HepG2 (cell line): ENCODE measurements around the gene CORO7. TPM values are rescaled to one million over a fixed set of nuclear protein-coding genes. Genes with fewer than 3 reads are reported as not detected.

ENCODE experiments used
- GATAD1 ChIP-seq: IDR thresholded peaks from 2 replicates; pipeline ENCODE4 v1.6.1; 2016; ENCODE audit warnings: missing genetic modification reagents, missing compliant biosample characterization
- ISX ChIP-seq: sonication (generic); formaldehyde crosslinking; conservative IDR thresholded peaks from 2 replicates; pipeline ENCODE4 v1.5.0; 2020; ENCODE audit warnings: missing genetic modification reagents
- KDM2A ChIP-seq: sonication (generic); formaldehyde crosslinking; IDR thresholded peaks from 2 replicates; pipeline ENCODE4 v1.4.0; 2020; ENCODE audit warnings: low read depth, missing genetic modification reagents, borderline replicate concordance
- MED1 ChIP-seq: sonication (generic); formaldehyde crosslinking; IDR thresholded peaks from 2 replicates; pipeline ENCODE4 v1.4.0; 2020; ENCODE audit warnings: missing genetic modification reagents
- MXD1 ChIP-seq: sonication (generic); formaldehyde crosslinking; IDR thresholded peaks from 2 replicates; pipeline ENCODE4 v1.4.0; 2020; ENCODE audit warnings: mild to moderate bottlenecking, missing genetic modification reagents
- NFE2L1 ChIP-seq: sonication (generic); formaldehyde crosslinking; IDR thresholded peaks from 2 replicates; pipeline ENCODE4 v1.4.0; 2020; ENCODE audit warnings: missing genetic modification reagents, mild to moderate bottlenecking, borderline replicate concordance
- RARA ChIP-seq: IDR thresholded peaks from 2 replicates; pipeline ENCODE4 v1.6.1; 2016; ENCODE audit warnings: missing genetic modification reagents, missing compliant biosample characterization
- SIN3B ChIP-seq: fragments of 150-350 bp; IDR thresholded peaks from 2 replicates; pipeline ENCODE4 v1.6.1; 2014; ENCODE audit warnings: low read length
- SP4 ChIP-seq: sonication (generic); formaldehyde crosslinking; IDR thresholded peaks from 2 replicates; pipeline ENCODE4 v1.8.1; 2023; ENCODE audit warnings: mild to moderate bottlenecking, missing genetic modification reagents
- SP5 ChIP-seq: IDR thresholded peaks from 2 replicates; pipeline ENCODE4 v1.6.1; 2016; ENCODE audit warnings: low read depth, borderline replicate concordance
- TFDP1 ChIP-seq: IDR thresholded peaks from 2 replicates; pipeline ENCODE4 v1.6.1; 2016; ENCODE audit warnings: missing compliant biosample characterization, missing genetic modification reagents, borderline replicate concordance
- WIZ ChIP-seq: sonication (generic); formaldehyde crosslinking; IDR thresholded peaks from 2 replicates; pipeline ENCODE4 v1.5.1; 2020; ENCODE audit warnings: mild to moderate bottlenecking, missing genetic modification reagents
- ZKSCAN1 ChIP-seq: fragments of 150-350 bp; IDR thresholded peaks from 2 replicates; pipeline ENCODE4 v1.6.1; 2014; ENCODE audit warnings: low read length
- ZNF331 ChIP-seq: sonication (generic); formaldehyde crosslinking; IDR thresholded peaks from 2 replicates; pipeline ENCODE4 v1.4.0; 2020; ENCODE audit warnings: missing genetic modification reagents
- ZNF556 ChIP-seq: sonication (generic); formaldehyde crosslinking; IDR thresholded peaks from 2 replicates; pipeline ENCODE4 v1.4.0; 2020; ENCODE audit warnings: mild to moderate bottlenecking, missing genetic modification reagents, borderline replicate concordance
- ZNF567 ChIP-seq: sonication (generic); formaldehyde crosslinking; IDR thresholded peaks from 2 replicates; pipeline ENCODE4 v1.8.1; 2023; ENCODE audit warnings: mild to moderate bottlenecking, missing genetic modification reagents, borderline replicate concordance
- ZNF629 ChIP-seq: sonication (generic); formaldehyde crosslinking; conservative IDR thresholded peaks from 2 replicates; pipeline ENCODE4 v1.5.0; 2020; ENCODE audit warnings: missing genetic modification reagents
- ZNF644 ChIP-seq: IDR thresholded peaks from 2 replicates; pipeline ENCODE4 v1.6.1; 2016; ENCODE audit warnings: low read depth
- ZNF710 ChIP-seq: sonication (generic); formaldehyde crosslinking; IDR thresholded peaks from 2 replicates; pipeline ENCODE4 v1.5.0; 2020; ENCODE audit warnings: mild to moderate bottlenecking, missing genetic modification reagents, borderline replicate concordance
- ZNF776 ChIP-seq: sonication (generic); formaldehyde crosslinking; IDR thresholded peaks from 2 replicates; pipeline ENCODE4 v1.4.0; 2020; ENCODE audit warnings: mild to moderate bottlenecking, missing genetic modification reagents
- ZNF878 ChIP-seq: sonication (generic); formaldehyde crosslinking; IDR thresholded peaks from 2 replicates; pipeline ENCODE4 v1.8.1; 2023; ENCODE audit warnings: mild to moderate bottlenecking, missing genetic modification reagents, moderate library complexity
- polyA plus RNA-seq, 8 experiments: library from polyadenylated mRNA; depleted of rRNA in 3 of 8; stranded (reverse) in 7 of 8; unstranded in 1 of 8; fragments of >200 nt; fragmentation: Illumina TruSeq in 4 of 8; extraction: Trizol in 4 of 8; gene quantifications; 2 replicates each; pipeline versions ENCODE4 v1.2.1 to v1.2.3, GENCODE V29; 2011 to 2016; ENCODE audit warnings: low read depth in 4 of 8, missing spikeins in 1 of 8, mixed read lengths in 1 of 8; ENCODE audit not compliant: insufficient read depth in 1 of 8
- total RNA-seq, 5 experiments: library from RNA; depleted of rRNA; stranded (reverse); fragments of >200 nt; fragmentation: Illumina TruSeq; extraction: Trizol; gene quantifications; 2 replicates each; pipeline ENCODE4 v1.2.3, GENCODE V29; 2016; ENCODE audit warnings: low read depth in 1 of 5
- TF ChIP-seq, protein P1 (sequence below): fragments of 450-650 bp; IDR thresholded peaks from 2 replicates; pipeline ENCODE4 v1.6.1; 2016
- TF ChIP-seq, protein P2 (sequence below): sonication (generic); formaldehyde crosslinking; IDR thresholded peaks from 2 replicates; pipeline ENCODE4 v1.4.0; 2020; ENCODE audit warnings: missing genetic modification reagents

CORO7 gene
- total and polyA plus RNA-seq, 2 of the 13 experiments (the other 11 are each of a cell fraction or from before 2014, with no cell fraction given): 9.9 to 14.3 TPM

DNA sequence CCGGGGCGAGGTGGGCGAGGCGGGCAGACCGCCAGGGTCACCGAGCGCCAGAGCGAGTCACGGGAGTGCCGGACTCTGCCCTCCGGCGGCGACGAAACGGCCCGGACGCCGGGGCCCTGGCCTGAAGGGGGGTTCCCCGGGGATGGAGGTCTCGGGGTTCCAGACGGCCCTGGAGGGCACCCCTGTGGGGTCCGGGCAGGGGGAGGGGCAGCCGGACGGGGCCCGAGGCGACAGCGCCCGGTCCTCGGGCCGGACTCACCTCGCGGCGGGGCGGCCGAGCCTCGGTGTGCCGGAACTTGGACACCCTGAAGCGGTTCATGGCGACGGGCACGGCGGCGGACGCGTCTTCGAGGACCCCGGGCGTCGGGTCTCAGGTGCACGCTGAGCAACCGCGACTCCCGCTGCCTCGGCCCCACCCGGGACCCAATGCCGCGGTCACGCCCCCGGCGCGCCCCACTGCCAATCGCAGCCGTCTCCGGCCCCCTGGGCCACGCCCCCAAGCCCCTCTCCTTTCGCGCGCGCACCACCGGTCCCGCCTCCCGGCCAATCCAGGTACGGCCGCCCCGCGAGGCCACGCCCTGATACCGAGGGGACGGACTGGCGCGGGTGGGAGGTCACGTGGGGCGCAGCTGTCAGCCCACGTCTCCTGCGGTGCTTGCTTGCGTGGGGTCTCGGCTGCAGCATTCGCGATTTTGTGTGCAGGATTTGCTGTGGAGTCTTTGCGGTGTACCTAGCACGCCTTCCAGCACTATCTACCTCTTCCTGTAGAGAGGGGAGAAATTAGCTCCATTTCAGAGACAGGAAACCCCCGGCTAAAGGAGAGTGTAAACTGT, at the start of gene CORO7 (continued):
- TF ChIP-seq ZNF710 (CRISPR knock-in tag): peak; percentile 61; the same call in 1 of the 2 replicates
- TF ChIP-seq ZNF331: 0 out of 2 replicates have a peak, but pooled peaks have one; percentile 12
- peak; percentile 86 for TF ChIP-seq TFDP1 (CRISPR knock-in tag)
- TF ChIP-seq NFE2L1 (CRISPR knock-in tag): no peak
- no peak for TF ChIP-seq ISX (CRISPR knock-in tag)
- 0 out of 2 replicates have a peak, but pooled peaks have one; percentile 30 for TF ChIP-seq SP5 (CRISPR knock-in tag)
- TF ChIP-seq ZNF878: 0 out of 2 replicates have a peak, but pooled peaks have one; percentile 17
- TF ChIP-seq GATAD1: peak; percentile 55; the same call in 1 of the 2 replicates
- 0 out of 2 replicates have a peak, but pooled peaks have one; percentile 12 for TF ChIP-seq ZNF629 (CRISPR knock-in tag)
- peak; percentile 65; the same call in 1 of the 2 replicates for TF ChIP-seq ZNF776 (CRISPR knock-in tag)
- TF ChIP-seq, protein P1, sequence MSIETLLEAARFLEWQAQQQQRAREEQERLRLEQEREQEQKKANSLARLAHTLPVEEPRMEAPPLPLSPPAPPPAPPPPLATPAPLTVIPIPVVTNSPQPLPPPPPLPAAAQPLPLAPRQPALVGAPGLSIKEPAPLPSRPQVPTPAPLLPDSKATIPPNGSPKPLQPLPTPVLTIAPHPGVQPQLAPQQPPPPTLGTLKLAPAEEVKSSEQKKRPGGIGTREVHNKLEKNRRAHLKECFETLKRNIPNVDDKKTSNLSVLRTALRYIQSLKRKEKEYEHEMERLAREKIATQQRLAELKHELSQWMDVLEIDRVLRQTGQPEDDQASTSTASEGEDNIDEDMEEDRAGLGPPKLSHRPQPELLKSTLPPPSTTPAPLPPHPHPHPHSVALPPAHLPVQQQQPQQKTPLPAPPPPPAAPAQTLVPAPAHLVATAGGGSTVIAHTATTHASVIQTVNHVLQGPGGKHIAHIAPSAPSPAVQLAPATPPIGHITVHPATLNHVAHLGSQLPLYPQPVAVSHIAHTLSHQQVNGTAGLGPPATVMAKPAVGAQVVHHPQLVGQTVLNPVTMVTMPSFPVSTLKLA: peak; percentile 59
- peak; percentile 99 for TF ChIP-seq SP4 (CRISPR knock-in tag)
- TF ChIP-seq, protein P2, sequence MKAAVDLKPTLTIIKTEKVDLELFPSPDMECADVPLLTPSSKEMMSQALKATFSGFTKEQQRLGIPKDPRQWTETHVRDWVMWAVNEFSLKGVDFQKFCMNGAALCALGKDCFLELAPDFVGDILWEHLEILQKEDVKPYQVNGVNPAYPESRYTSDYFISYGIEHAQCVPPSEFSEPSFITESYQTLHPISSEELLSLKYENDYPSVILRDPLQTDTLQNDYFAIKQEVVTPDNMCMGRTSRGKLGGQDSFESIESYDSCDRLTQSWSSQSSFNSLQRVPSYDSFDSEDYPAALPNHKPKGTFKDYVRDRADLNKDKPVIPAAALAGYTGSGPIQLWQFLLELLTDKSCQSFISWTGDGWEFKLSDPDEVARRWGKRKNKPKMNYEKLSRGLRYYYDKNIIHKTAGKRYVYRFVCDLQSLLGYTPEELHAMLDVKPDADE (CRISPR knock-in tag): no peak
- TF ChIP-seq SIN3B: no peak
- TF ChIP-seq ZNF567 (CRISPR knock-in tag): 0 out of 2 replicates have a peak, but pooled peaks have one; percentile 39
- TF ChIP-seq MXD1 (CRISPR knock-in tag): peak; percentile 67; the same call in 1 of the 2 replicates
- 0 out of 2 replicates have a peak, but pooled peaks have one; percentile 28 for TF ChIP-seq MED1 (CRISPR knock-in tag)
- peak; percentile 66; the same call in 1 of the 2 replicates for TF ChIP-seq KDM2A (CRISPR knock-in tag)
- no peak for TF ChIP-seq ZNF644
- 0 out of 2 replicates have a peak, but pooled peaks have one; percentile 12 for TF ChIP-seq RARA (CRISPR knock-in tag)
- 0 out of 2 replicates have a peak, but pooled peaks have one; percentile 31 for TF ChIP-seq ZNF556 (CRISPR knock-in tag)
- no peak for TF ChIP-seq ZKSCAN1
- 0 out of 2 replicates have a peak, but pooled peaks have one; percentile 30 for TF ChIP-seq WIZ
